MM.1S (cell line): ENCODE measurements around the gene MTCH1.

Experiments
- CTCF ChIP-seq: fragments of 300-600 bp; sonication (generic); IDR thresholded peaks from 2 replicates; pipeline ENCODE4 v1.5.1; 2016; ENCODE audit warnings: antibody characterized with exemption, low read length, mixed read lengths
- EZH2 ChIP-seq: fragments of 300-600 bp; sonication (generic); optimal IDR thresholded peaks from 2 replicates; pipeline ENCODE3; 2017; ENCODE audit warnings: low read depth, mild to moderate bottlenecking, antibody characterized with exemption, low read length, mixed read lengths

- TF ChIP-seq CTCF (no peak), EZH2 (no peak)
Measured at GRCh38 chr6:36999061-36999750, 13.2 kb upstream of the MTCH1 start.
